ENCODE measurements around the gene AGK. TPM values are rescaled to one million over a fixed set of nuclear protein-coding genes. Genes with fewer than 3 reads are reported as not detected.

The AGK gene
- polyA plus RNA-seq, 6 donors from 2014 or later: 16.5 to 25.1 (median 18.1) TPM

DNA sequence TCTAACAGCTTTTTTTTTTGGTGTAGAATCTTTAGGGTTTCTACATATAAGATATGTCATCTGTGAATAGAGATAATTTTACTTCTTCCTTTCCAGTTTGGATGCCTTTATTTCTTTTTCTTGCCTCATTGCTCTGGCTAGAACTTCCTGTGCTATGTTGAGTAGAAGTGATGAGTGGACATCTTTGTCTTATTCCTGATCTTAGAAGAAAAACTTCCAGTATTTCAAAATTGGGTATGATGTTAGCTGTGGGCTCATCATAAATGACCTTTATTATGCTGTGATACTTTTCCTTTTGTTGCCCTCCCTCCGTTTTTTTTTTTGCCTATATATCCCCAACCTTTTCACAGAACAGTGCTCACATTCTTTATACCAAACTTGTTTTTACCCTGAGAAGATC lies 8.8 kb downstream of the AGK start:
- peaks cover 10 to 26% (median 16%) of the 10 kb centered on the region in 7 donors for H3K9me3 Mint-ChIP-seq
- ATAC-seq (ENCODE audit: low read depth in 2 of 2): no peak
- H3K36me3 Mint-ChIP-seq: peaks cover 49 to 58% of the 10 kb centered on the region in 2 donors
- H3K4me3 Mint-ChIP-seq: no peak overlapping the region
- no peak for DNase-seq
- H3K27ac Mint-ChIP-seq: peak overlapping the region in 2 of 6 donors; percentile 23 to 41
- peaks cover 11 to 21% (median 15%) of the 10 kb centered on the region in 3 donors for H3K4me1 Mint-ChIP-seq
- no peaks in the 10 kb centered on the region for H3K27me3 Mint-ChIP-seq

DNA sequence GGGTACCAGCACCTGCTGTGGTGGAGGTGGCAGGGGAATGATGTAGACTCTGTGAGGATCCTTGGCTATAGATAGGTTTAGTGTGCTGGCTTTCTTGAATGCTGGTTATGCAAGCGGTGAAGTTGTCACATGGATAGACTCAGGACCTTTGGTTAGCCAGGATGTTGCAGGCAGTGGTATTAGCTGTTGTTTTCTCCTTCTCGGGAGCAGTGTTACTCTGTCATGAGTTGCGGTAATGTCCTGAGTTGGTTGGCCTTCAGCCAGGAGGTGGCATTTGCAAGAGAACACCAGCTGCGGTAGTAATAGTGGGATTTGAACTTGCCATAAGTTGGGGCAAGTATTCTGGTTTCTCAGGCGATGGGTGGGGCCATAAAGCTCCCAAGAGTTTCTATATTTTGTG lies 10.8 kb downstream of the AGK start:
- H3K27ac Mint-ChIP-seq: no peak overlapping the region

GRCh38 chr7:141562543-141562942 lies 11.3 kb downstream of the AGK start:
- no peaks in the 10 kb centered on the region for H3K27me3 Mint-ChIP-seq
- H3K27ac Mint-ChIP-seq: peak overlapping the region in 1 of 6 donors; percentile 9
- peaks cover 10 to 26% (median 19%) of the 10 kb centered on the region in 7 donors for H3K9me3 Mint-ChIP-seq
- DNase-seq: no peak
- no peak overlapping the region for H3K4me3 Mint-ChIP-seq
- H3K36me3 Mint-ChIP-seq: peaks cover 64 to 65% of the 10 kb centered on the region in 2 donors
- H3K4me1 Mint-ChIP-seq: peaks cover 9 to 28% (median 15%) of the 10 kb centered on the region in 3 donors
- ATAC-seq (ENCODE audit: low read depth in 2 of 2): no peak

More for the DNA sequence above, 10.8 kb downstream of the AGK start:
- no peak for DNase-seq
- no peak for ATAC-seq (ENCODE audit: low read depth in 2 of 2)
- Mint-ChIP-seq H3K4me1 (peaks cover 9 to 28% (median 15%) of the 10 kb centered on the region in 3 donors), H3K9me3 (peaks cover 10 to 26% (median 19%) of the 10 kb centered on the region in 7 donors), H3K36me3 (peaks cover 62 to 65% of the 10 kb centered on the region in 2 donors), H3K27me3 (no peaks in the 10 kb centered on the region), H3K4me3 (no peak overlapping the region)

DNA sequence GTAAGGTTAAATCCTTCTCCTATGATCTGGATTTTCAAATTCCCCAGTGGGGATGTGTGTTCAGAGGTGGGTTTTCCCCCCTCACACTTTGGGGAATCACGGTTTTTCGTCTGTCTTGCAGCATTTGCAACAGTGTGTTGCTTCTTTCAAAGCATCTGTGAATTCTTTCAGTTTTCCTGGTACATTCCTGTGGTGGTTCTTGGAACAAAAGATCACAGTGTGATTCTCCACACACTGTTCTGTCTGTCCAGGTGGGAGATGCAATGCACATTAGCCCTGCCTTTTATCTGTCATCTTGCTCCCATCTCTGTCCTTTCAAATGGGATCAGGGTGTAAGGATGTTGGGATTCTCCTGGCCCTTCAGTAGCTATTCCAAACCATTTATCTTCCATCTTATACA lies 11.8 kb downstream of the AGK start:
- no peaks in the 10 kb centered on the region for H3K27me3 Mint-ChIP-seq
- no peak overlapping the region for H3K4me3 Mint-ChIP-seq
- DNase-seq (no peak), ATAC-seq (ENCODE audit: low read depth in 2 of 2) (no peak)
- peaks cover 10 to 26% (median 19%) of the 10 kb centered on the region in 7 donors for H3K9me3 Mint-ChIP-seq
- H3K4me1 Mint-ChIP-seq: peaks cover 9 to 28% (median 15%) of the 10 kb centered on the region in 3 donors
- H3K36me3 Mint-ChIP-seq: peaks cover 62 to 65% of the 10 kb centered on the region in 2 donors
- H3K27ac Mint-ChIP-seq: peak overlapping the region in 2 of 6 donors; percentile 9 to 16

- H3K9me3 Mint-ChIP-seq: peaks cover 10 to 26% (median 19%) of the 10 kb centered on the region in 7 donors
- H3K36me3 Mint-ChIP-seq: peaks cover 57 to 65% of the 10 kb centered on the region in 2 donors
- ATAC-seq (ENCODE audit: low read depth in 2 of 2) (peak; percentile 77 to 81), DNase-seq (peak; percentile 12)
- H3K27ac Mint-ChIP-seq: peak overlapping the region; percentile 28 to 90 (median 66)
- peak overlapping the region in 2 of 8 donors; percentile 7 to 68 for H3K4me3 Mint-ChIP-seq
- H3K4me1 Mint-ChIP-seq: peaks cover 9 to 28% (median 15%) of the 10 kb centered on the region in 3 donors
- H3K27me3 Mint-ChIP-seq: no peaks in the 10 kb centered on the region
Observed at GRCh38 chr7:141563956-141564623, 12.9 kb downstream of the AGK start.

GRCh38 chr7:141567432-141567831 lies 16.2 kb downstream of the AGK start:
- Mint-ChIP-seq H3K4me3 (no peak overlapping the region), H3K36me3 (peaks cover 42 to 59% of the 10 kb centered on the region in 2 donors), H3K9me3 (peaks cover 8 to 19% (median 17%) of the 10 kb centered on the region in 7 donors), H3K27me3 (no peaks in the 10 kb centered on the region), H3K4me1 (peaks cover 7 to 17% (median 9%) of the 10 kb centered on the region in 3 donors), H3K27ac (peak overlapping the region in 1 of 6 donors; percentile 70)
- ATAC-seq (ENCODE audit: low read depth in 2 of 2) (no peak), DNase-seq (no peak)

GRCh38 chr7:141568227-141568626 lies 17.0 kb downstream of the AGK start:
- H3K4me3 Mint-ChIP-seq: no peak overlapping the region
- H3K27me3 Mint-ChIP-seq: no peaks in the 10 kb centered on the region
- ATAC-seq (ENCODE audit: low read depth in 2 of 2) (no peak), DNase-seq (no peak)
- peaks cover 7 to 17% (median 9%) of the 10 kb centered on the region in 3 donors for H3K4me1 Mint-ChIP-seq
- peaks cover 46 to 59% of the 10 kb centered on the region in 2 donors for H3K36me3 Mint-ChIP-seq
- H3K9me3 Mint-ChIP-seq: peaks cover 8 to 18% (median 14%) of the 10 kb centered on the region in 7 donors
- H3K27ac Mint-ChIP-seq: peak overlapping the region in 1 of 6 donors; percentile 53

DNA sequence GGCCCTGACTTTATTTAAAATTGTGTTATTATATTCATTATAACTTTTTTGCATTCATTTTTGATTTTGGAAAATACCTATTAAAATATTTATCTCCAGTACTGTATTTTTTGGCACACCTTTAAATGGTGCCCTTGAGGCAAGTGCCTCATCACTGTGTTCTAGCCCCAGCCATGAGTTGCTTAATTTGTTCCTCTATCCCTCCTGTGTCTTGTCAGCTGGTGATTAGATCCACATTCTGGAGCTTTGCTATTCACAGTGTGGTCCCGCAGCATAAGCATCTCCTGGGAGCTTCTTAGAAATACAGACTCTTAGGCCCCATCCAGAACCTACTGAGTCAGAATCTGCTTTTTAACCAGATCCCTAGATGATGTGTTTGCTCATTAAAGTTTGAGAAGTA lies 19.8 kb downstream of the AGK start:
- Mint-ChIP-seq H3K4me1 (no peaks in the 10 kb centered on the region), H3K27ac (no peak overlapping the region), H3K4me3 (no peak overlapping the region), H3K9me3 (peaks cover 11 to 23% (median 14%) of the 10 kb centered on the region in 7 donors), H3K36me3 (peaks cover 48 to 56% of the 10 kb centered on the region in 2 donors), H3K27me3 (no peaks in the 10 kb centered on the region)
- DNase-seq (no peak), ATAC-seq (ENCODE audit: low read depth in 2 of 2) (no peak)

DNA sequence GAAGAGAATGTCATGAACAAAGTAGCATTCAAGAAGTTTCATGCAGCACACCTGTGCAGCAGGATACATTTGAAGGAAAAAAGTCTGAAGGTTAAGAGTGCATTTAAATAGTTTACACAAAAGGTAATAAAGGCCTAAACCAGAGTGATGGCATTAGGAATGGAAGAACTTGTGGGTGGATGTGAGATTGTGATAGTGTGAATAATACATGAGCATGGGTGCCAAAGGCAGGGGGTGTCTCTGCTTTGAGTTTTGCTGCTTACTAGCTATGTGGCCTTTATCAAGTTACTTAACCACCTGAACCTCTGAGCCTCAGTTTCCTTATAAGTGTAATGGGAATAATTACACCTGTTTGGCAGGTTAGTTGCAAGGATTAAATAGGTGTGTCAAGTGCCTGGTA lies 21.0 kb downstream of the AGK start:
- H3K27ac Mint-ChIP-seq: no peak overlapping the region
- H3K4me3 Mint-ChIP-seq: no peak overlapping the region
- DNase-seq (no peak), ATAC-seq (ENCODE audit: low read depth in 2 of 2) (no peak)
- peaks cover 0 to 3% (median 0%) of the 10 kb centered on the region in 3 donors for H3K4me1 Mint-ChIP-seq
- peaks cover 15 to 30% (median 22%) of the 10 kb centered on the region in 7 donors for H3K9me3 Mint-ChIP-seq
- H3K27me3 Mint-ChIP-seq: no peaks in the 10 kb centered on the region
- peaks cover 46 to 53% of the 10 kb centered on the region in 2 donors for H3K36me3 Mint-ChIP-seq

- Mint-ChIP-seq H3K36me3 (peaks cover 42 to 51% of the 10 kb centered on the region in 2 donors), H3K4me1 (peaks cover 0 to 3% (median 0%) of the 10 kb centered on the region in 3 donors), H3K27me3 (no peaks in the 10 kb centered on the region), H3K4me3 (no peak overlapping the region), H3K27ac (no peak overlapping the region), H3K9me3 (peaks cover 17 to 32% (median 22%) of the 10 kb centered on the region in 7 donors)
- ATAC-seq (ENCODE audit: low read depth in 2 of 2) (no peak), DNase-seq (no peak)
Observed at GRCh38 chr7:141573511-141573910, 22.3 kb downstream of the AGK start.

GRCh38 chr7:141575164-141575563 lies 24.0 kb downstream of the AGK start:
- H3K9me3 Mint-ChIP-seq: peaks cover 17 to 32% (median 22%) of the 10 kb centered on the region in 7 donors
- H3K36me3 Mint-ChIP-seq: peaks cover 42 to 51% of the 10 kb centered on the region in 2 donors
- no peak overlapping the region for H3K27ac Mint-ChIP-seq

GRCh38 chr7:141575654-141576448 lies 24.6 kb downstream of the AGK start:
- Mint-ChIP-seq H3K36me3 (peaks cover 40 to 51% of the 10 kb centered on the region in 2 donors), H3K4me3 (no peak overlapping the region), H3K27me3 (no peaks in the 10 kb centered on the region), H3K4me1 (peaks cover 0 to 3% (median 0%) of the 10 kb centered on the region in 3 donors), H3K9me3 (peaks cover 17 to 32% (median 22%) of the 10 kb centered on the region in 7 donors), H3K27ac (no peak overlapping the region)
- no peak for ATAC-seq (ENCODE audit: low read depth in 2 of 2)
- no peak for DNase-seq

More at GRCh38 chr7:141575164-141575563, 24.0 kb downstream of the AGK start:
- no peak overlapping the region for H3K4me3 Mint-ChIP-seq
- peaks cover 0 to 3% (median 0%) of the 10 kb centered on the region in 3 donors for H3K4me1 Mint-ChIP-seq
- no peak for ATAC-seq (ENCODE audit: low read depth in 2 of 2)
- H3K27me3 Mint-ChIP-seq: no peaks in the 10 kb centered on the region
- DNase-seq: no peak

GRCh38 chr7:141577043-141577839 lies 26.0 kb downstream of the AGK start:
- Mint-ChIP-seq H3K27ac (no peak overlapping the region), H3K27me3 (no peaks in the 10 kb centered on the region), H3K4me1 (peaks cover 0 to 3% (median 0%) of the 10 kb centered on the region in 3 donors), H3K4me3 (no peak overlapping the region), H3K36me3 (peaks cover 36 to 41% of the 10 kb centered on the region in 2 donors), H3K9me3 (peaks cover 17 to 32% (median 22%) of the 10 kb centered on the region in 7 donors)
- DNase-seq (no peak), ATAC-seq (ENCODE audit: low read depth in 2 of 2) (no peak)
